ENCODE results near the gene SEMA3E. TPM values are rescaled to one million over a fixed set of nuclear protein-coding genes. Genes with fewer than 3 reads are reported as not detected.

The SEMA3E gene
- polyA plus RNA-seq, 3 donors: 0.10 to 0.31 (median 0.22) TPM

DNA sequence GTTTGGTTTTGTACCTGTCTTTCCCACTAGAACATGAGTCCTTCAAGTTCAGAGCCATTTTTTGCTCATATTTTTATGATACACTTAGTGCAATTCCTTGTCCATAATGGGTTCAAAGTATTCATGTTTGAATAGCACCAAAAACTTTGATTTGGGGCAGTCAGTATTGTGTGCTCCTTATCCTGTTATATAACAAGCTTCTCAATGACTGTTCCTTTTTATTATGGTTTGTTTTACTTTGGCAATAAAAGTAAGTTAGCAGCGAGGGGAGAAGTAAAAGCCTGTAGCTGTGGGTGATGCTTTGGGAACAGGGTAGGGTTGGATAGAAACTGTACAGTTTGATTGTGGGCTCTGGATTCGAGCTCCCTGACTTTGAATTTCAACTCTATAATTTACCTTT lies 311.9 kb downstream of the SEMA3E start:
- 66 to 75% (median 68%) methylated on average over 2 of the region's 2 CpGs for WGBS, 3 donors
- no peak overlapping the region for H3K27ac ChIP-seq (ENCODE audit: low read depth, low read length)

DNA sequence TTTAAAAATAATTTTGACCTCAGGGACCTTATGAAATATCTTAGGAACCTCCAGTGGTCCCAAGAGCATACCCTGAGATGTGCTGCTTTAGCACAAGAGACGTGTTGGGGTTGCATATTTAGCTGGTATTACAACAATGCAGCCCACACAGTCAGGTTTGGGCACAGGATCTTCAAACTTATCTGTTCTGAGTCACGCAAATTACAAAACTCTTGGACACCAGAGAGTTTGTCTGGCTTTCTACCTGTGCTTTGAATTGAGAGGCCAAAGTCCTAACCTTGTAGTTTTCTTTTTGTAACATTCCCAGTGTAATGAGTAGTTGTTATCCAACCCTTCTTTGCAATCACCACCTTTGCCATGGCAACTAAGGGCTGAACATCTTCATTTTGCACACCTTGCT lies 322.7 kb downstream of the SEMA3E start:
- no peak overlapping the region for H3K27ac ChIP-seq (ENCODE audit: low read depth, low read length)
- 55 to 64% (median 63%) methylated on average over 2 of the region's 2 CpGs for WGBS, 3 donors

DNA sequence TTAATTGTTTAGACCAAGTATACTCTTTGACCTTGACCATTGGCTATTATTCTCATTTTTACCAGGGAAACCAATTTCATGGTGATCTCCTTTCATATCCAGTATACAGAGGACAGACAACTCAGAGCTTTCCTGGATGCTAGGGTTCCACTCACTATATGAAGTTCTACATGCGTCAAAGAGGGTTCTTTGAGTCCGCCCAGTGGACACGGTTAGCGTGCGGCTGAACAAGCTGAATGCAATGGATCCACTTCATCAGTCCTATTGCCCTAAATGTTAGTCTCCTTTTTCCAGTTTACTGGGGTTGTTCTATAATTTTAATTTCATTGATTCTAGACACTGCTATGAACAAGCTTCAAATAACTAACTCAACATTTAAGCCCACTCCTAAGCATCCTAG lies 323.9 kb downstream of the SEMA3E start:
- 92 to 95% (median 94%) methylated on average over 5 of the region's 5 CpGs for WGBS, 3 donors
- no peak overlapping the region for H3K27ac ChIP-seq (ENCODE audit: low read depth, low read length)

- 68 to 83% (median 76%) methylated on average over 2 of the region's 2 CpGs for WGBS, 3 donors
Observed at GRCh38 chr7:83324596-83324995, 324.3 kb downstream of the SEMA3E start.

DNA sequence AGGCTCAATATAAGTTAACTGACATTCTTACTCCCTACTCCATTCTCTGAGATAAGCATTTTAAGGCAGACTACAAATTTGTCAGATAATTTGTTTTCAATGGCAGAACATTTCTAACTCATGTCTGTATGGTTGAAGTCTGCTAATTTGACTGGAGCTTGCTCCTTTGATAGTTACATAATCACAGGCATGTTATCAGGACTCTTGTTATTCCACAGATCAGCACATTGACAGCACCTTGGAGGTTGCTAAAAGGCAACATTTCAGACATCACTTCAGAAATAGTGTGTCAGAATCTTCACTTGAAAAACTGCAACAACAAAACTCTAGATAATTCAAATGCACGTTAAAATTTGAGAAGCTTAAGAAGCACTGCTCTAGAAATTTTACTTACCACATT lies 327.9 kb downstream of the SEMA3E start:
- 56 to 83% (median 71%) methylated on average over 1 of the region's 1 CpG for WGBS, 3 donors
- no peak overlapping the region for H3K27ac ChIP-seq (ENCODE audit: low read depth, low read length)

More at GRCh38 chr7:83324596-83324995, 324.3 kb downstream of the SEMA3E start:
- no peak overlapping the region for H3K27ac ChIP-seq (ENCODE audit: low read depth, low read length)

GRCh38 chr7:83313931-83314330 lies 335.0 kb downstream of the SEMA3E start:
- 78 to 95% (median 89%) methylated on average over 1 of the region's 1 CpG for WGBS, 3 donors
- H3K27ac ChIP-seq (ENCODE audit: low read depth, low read length): no peak overlapping the region

All from adipose tissue (tissue), 3 donors.